Activated CD4-positive, alpha-beta T cell treated with anti-CD3 and anti-CD28 coated beads, Interleukin-2, amount 50 U/mL, for 16 hours (primary cell): ENCODE measurements around the gene FOXL2.
A peak's percentile ranks its signal among the peaks of the same experiment; 100 is the strongest.

Experiments used
- DNase-seq: peaks from one replicate; pipeline ENCODE4 v3.0.0-alpha.2; 2020

The FOXL2 gene

GRCh38 chr3:138946663-138947494, at the start of gene FOXL2, which contains the start of gene FOXL2NB:
FOXL2 (minus strand) TSS chr3:138947137; CDS start chr3:138946722, 415 bp downstream.
FOXL2NB (plus strand) TSS chr3:138947217; CDS start chr3:138947365, 148 bp downstream.
- DNase-seq, result no peak

- DNase-seq, result no peak
These were observed 48.8 kb upstream of the FOXL2 start for GRCh38 chr3:138995706-138996105.

- DNase-seq, result no peak
These were observed 40.2 kb upstream of the FOXL2 start for GRCh38 chr3:138987181-138987580.

GRCh38 chr3:138985932-138986331, 39.0 kb upstream of the FOXL2 start:
- no peak for DNase-seq

- no peak for DNase-seq
These were observed 37.9 kb upstream of the FOXL2 start for GRCh38 chr3:138984816-138985215.

GRCh38 chr3:138976047-138976446, 29.1 kb upstream of the FOXL2 start:
- no peak for DNase-seq

- DNase-seq, result no peak
These were observed 28.4 kb upstream of the FOXL2 start for GRCh38 chr3:138975351-138975750.

- no peak for DNase-seq
These were observed 27.5 kb upstream of the FOXL2 start for GRCh38 chr3:138974462-138974861.

GRCh38 chr3:138972941-138973340, 26.0 kb upstream of the FOXL2 start:
- no peak for DNase-seq

- DNase-seq, result no peak
These were observed 24.9 kb upstream of the FOXL2 start for GRCh38 chr3:138971766-138972320.

- no peak for DNase-seq
These were observed 18.0 kb upstream of the FOXL2 start for GRCh38 chr3:138964923-138965322.

GRCh38 chr3:138964264-138964663, 17.3 kb upstream of the FOXL2 start:
- no peak for DNase-seq

GRCh38 chr3:138962854-138963560, 16.1 kb upstream of the FOXL2 start:
- no peak for DNase-seq

GRCh38 chr3:138960417-138960852, 13.5 kb upstream of the FOXL2 start:
- no peak for DNase-seq

- no peak for DNase-seq
These were observed 3.8 kb upstream of the FOXL2 start for GRCh38 chr3:138950701-138951100.

GRCh38 chr3:138950006-138950644, 3.2 kb upstream of the FOXL2 start:
- no peak for DNase-seq

- DNase-seq, result no peak
These were observed 2.6 kb upstream of the FOXL2 start for GRCh38 chr3:138949445-138950005.

GRCh38 chr3:138949002-138949418, 2.1 kb upstream of the FOXL2 start:
- DNase-seq, result no peak

- no peak for DNase-seq
These were observed 1.5 kb upstream of the FOXL2 start for GRCh38 chr3:138948371-138949001.

GRCh38 chr3:138947495-138948121, 671 bp upstream of the FOXL2 start:
- DNase-seq, result no peak

GRCh38 chr3:138945709-138946662, 951 bp downstream of the FOXL2 start:
- peak; percentile 39 for DNase-seq
